Caco-2 (cell line): ENCODE results near the gene LGALS4. TPM values are rescaled to one million over a fixed set of nuclear protein-coding genes. Genes with fewer than 3 reads are reported as not detected.
"Not testable (repeated sequence)": the region's sequence is repeated elsewhere in the genome, so short reads cannot be mapped to it uniquely, and the experiment has no call there.

Experiments
- BruUV-seq: library from RNA; stranded (reverse); fragments of 400-500 nt; replicated peaks from 2 replicates; lab custom pipeline; 2021; lab: Mats Ljungman, UMichigan
- CTCF ChIA-PET: fragments of 300-600 bp; sonication (Branson Sonifier 250); formaldehyde crosslinking; loops from one replicate; lab custom pipeline; 2022; ENCODE audit warnings: antibody characterized with exemption; lab: Charles Lee
- POLR2A ChIA-PET: fragments of 300-600 bp; sonication (Branson Sonifier 250); formaldehyde crosslinking; loops from one replicate; lab custom pipeline; 2022; ENCODE audit warnings: antibody characterized with exemption; lab: Charles Lee
- DNase-seq, 2 experiments: peaks; one replicate each; pipeline versions ENCODE4 v3.0.0 to v3.0.0-alpha.2; 2020 to 2022
- H3K27me3 ChIP-seq: replicated peaks from 2 replicates; pipeline ENCODE4 v1.6.0; 2011; ENCODE audit warnings: low read length; ENCODE audit not compliant: control insufficient read depth, insufficient read depth
- H3K36me3 ChIP-seq: 2 replicates; pipeline ENCODE4 v1.5.1; 2011; ENCODE audit warnings: low read length; ENCODE audit not compliant: control insufficient read depth, insufficient read depth
- H3K4me1 ChIP-seq: fragments of 250-450 bp; sonication (Bioruptor Pico); 2 replicates; pipeline ENCODE4 v1.5.1; 2020; ENCODE audit warnings: mild to moderate bottlenecking
- H3K4me3 ChIP-seq: 2 replicates; pipeline ENCODE4 v1.5.1; 2011; ENCODE audit warnings: low read depth, mild to moderate bottlenecking, control low read depth, low read length
- H3K9me3 ChIP-seq: fragments of 250-450 bp; sonication (Bioruptor Pico); 2 replicates; pipeline ENCODE4 v1.5.1; 2020; ENCODE audit warnings: mild to moderate bottlenecking, moderate library complexity
- H3K27ac Mint-ChIP-seq: one replicate; pipeline ENCODE4 v1.8.0; 2022; ENCODE audit warnings: mixed read lengths; ENCODE audit not compliant: unreplicated experiment
- H3K27me3 Mint-ChIP-seq: one replicate; pipeline ENCODE4 v1.8.0; 2022; ENCODE audit warnings: mixed read lengths; ENCODE audit not compliant: insufficient read depth, unreplicated experiment
- H3K36me3 Mint-ChIP-seq: one replicate; pipeline ENCODE4 v1.8.0; 2022; ENCODE audit warnings: mild to moderate bottlenecking, mixed read lengths; ENCODE audit not compliant: insufficient read depth, unreplicated experiment
- H3K4me1 Mint-ChIP-seq: one replicate; pipeline ENCODE4 v1.8.0; 2022; ENCODE audit warnings: low read depth, mixed read lengths; ENCODE audit not compliant: unreplicated experiment
- H3K4me3 Mint-ChIP-seq: one replicate; pipeline ENCODE4 v1.8.0; 2022; ENCODE audit warnings: mild to moderate bottlenecking, moderate library complexity, mixed read lengths; ENCODE audit not compliant: unreplicated experiment
- H3K9me3 Mint-ChIP-seq: one replicate; pipeline ENCODE4 v1.8.0; 2022; ENCODE audit warnings: mixed read lengths; ENCODE audit not compliant: unreplicated experiment
- CTCF ChIP-seq, 2 experiments: fragments of 200-600 bp in 1 of 2; IDR thresholded peaks; 1 replicate in 1 of 2; 2 replicates in 1 of 2; pipeline versions ENCODE4 v1.5.1 to v1.8.0; 2011 to 2022; ENCODE audit warnings: antibody characterized with exemption in 1 of 2, control low read depth in 1 of 2, inconsistent platforms in 1 of 2, low read depth in 1 of 2, low read length in 1 of 2, mild to moderate bottlenecking in 1 of 2, moderate library complexity in 1 of 2; ENCODE audit not compliant: insufficient read depth in 1 of 2, severe bottlenecking in 1 of 2, unreplicated experiment in 1 of 2
- intact Hi-C: fragments of 100-400 bp; cut with micrococcal nuclease; formaldehyde crosslinking; loops from one replicate; pipeline ENCODE4 v1.10.0; 2022; ENCODE audit not compliant: unreplicated experiment
- total RNA-seq: library from RNA; stranded (reverse); gene quantifications from 2 replicates; pipeline ENCODE4 v1.2.3, GENCODE V29; 2022

LGALS4 gene
- total RNA-seq, 1 experiment from 2014 or later: 2.2 TPM

DNA sequence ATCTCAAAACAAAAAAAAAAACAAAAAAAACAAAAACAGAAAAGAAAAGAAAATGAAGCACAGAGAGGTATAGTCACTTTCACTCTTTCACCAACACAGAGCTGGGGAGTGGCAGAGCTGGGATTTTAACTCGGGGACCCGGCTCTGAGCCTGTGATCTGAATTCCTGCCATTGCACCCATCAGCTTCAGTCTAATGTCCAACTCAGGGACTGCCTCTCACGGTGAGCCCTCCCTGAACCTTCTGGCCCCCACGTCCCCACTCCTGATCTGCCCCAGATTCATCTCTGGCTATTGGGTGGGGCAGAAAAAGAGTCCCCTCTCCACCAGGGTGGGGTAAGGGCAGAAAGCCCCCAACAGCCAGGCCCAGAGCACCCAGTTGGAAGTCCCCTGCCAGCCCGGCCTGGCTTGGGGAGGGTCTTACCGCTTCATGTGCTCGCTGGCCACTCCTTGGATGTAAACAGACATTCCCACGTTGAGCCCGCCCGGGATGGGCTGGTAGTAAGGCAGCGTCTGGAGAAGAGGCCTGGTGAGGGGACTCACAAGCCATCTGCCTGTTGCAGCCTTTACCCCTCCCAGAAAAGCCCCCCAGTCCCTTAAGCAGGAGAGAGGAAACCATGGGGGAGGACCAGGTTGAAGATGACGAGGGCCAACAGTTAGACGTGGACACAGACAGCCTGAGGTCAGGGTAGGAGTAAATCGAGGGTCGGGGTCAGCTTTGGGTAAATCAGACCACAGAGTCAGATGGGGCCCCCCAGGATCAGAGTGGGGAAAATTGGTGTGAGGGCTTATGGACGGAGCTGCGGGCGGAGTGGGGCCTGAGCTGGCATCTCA, 520 bp downstream of the LGALS4 start:
- Mint-ChIP-seq H3K27me3 (no peaks in the 10 kb centered on the region), H3K9me3 (peaks cover 10% of the 10 kb centered on the region), H3K4me1 (peaks cover 32% of the 10 kb centered on the region), H3K36me3 (peaks cover 19% of the 10 kb centered on the region), H3K27ac (peak overlapping the region; percentile 30), H3K4me3 (no peak overlapping the region)
- DNase-seq: no peak
- Histone ChIP-seq H3K9me3 (no peaks in the 10 kb centered on the region), H3K27me3 (no peaks in the 10 kb centered on the region), H3K4me1 (peaks cover 27% of the 10 kb centered on the region), H3K4me3 (no peak overlapping the region), H3K36me3 (0 out of 2 replicates have a peak, but pooled peaks cover 4% of the 10 kb centered on the region)
- no peak for TF ChIP-seq CTCF (IDR thresholded peaks at IDR 0.05; ENCODE audit: insufficient read depth in 1 of 2, low read depth in 1 of 2, low read length in 1 of 2, severe bottlenecking in 1 of 2, unreplicated experiment in 1 of 2)
- intact Hi-C loops: no loop called here
- CTCF ChIA-PET: interaction anchor here (0.6 kb wide), 1 partner anchor 28 kb away, joined by 5 read pairs; no protein-coding TSS in a partner anchor
- BruUV-seq: no TSS peak
- POLR2A ChIA-PET: interaction anchor here (0.9 kb wide), 1 partner anchor 10 kb away, joined by 3 read pairs; no protein-coding TSS in a partner anchor

GRCh38 chr19:38809592-38810252, 3.0 kb downstream of the LGALS4 start:
- H3K4me3 ChIP-seq: no peak overlapping the region
- no peak for DNase-seq
- H3K9me3 Mint-ChIP-seq: peaks cover 10% of the 10 kb centered on the region
- ChIA-PET CTCF (no interaction called here), POLR2A (interaction anchor here (0.6 kb wide), 1 partner anchor 22 kb away, joined by 4 read pairs; the partner anchor contains the start of gene ECH1)
- peaks cover 28% of the 10 kb centered on the region for H3K4me1 Mint-ChIP-seq
- no peaks in the 10 kb centered on the region for H3K27me3 ChIP-seq
- no peaks in the 10 kb centered on the region for H3K36me3 ChIP-seq
- no peaks in the 10 kb centered on the region for H3K9me3 ChIP-seq
- no peak overlapping the region for H3K27ac Mint-ChIP-seq
- TF ChIP-seq CTCF (IDR thresholded peaks at IDR 0.05; ENCODE audit: insufficient read depth in 1 of 2, low read depth in 1 of 2, low read length in 1 of 2, severe bottlenecking in 1 of 2, unreplicated experiment in 1 of 2): no peak
- H3K36me3 Mint-ChIP-seq: peaks cover 6% of the 10 kb centered on the region
- H3K4me1 ChIP-seq: peaks cover 16% of the 10 kb centered on the region
- no TSS peak for BruUV-seq
- intact Hi-C loops: no loop called here
- peak overlapping the region; percentile 11 for H3K4me3 Mint-ChIP-seq
- H3K27me3 Mint-ChIP-seq: no peaks in the 10 kb centered on the region

DNA sequence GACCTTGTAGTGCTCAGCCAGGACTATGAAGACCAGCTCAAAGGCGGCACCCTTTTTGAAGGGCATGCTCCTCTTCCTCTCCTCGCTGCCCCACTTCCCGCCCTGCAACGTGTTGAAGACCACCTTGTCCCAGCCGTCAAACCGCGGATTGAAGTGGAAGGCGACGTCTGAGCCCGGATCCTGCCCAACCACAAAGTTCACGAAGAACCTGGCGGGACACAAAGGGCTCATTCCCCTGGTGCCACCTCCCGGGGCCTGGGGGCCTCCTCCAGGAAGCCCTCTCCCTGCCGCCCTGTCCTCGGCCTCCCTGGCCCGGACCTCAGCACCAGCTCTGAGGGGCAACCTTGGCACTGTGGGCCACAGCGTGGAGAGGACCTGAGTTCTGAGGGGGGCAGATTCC, 4.0 kb downstream of the LGALS4 start:
- H3K9me3 Mint-ChIP-seq: peaks cover 10% of the 10 kb centered on the region
- H3K4me1 Mint-ChIP-seq: peaks cover 28% of the 10 kb centered on the region
- CTCF ChIA-PET: no interaction called here
- Histone ChIP-seq H3K4me1 (peaks cover 16% of the 10 kb centered on the region), H3K4me3 (no peak overlapping the region), H3K27me3 (no peaks in the 10 kb centered on the region), H3K9me3 (no peaks in the 10 kb centered on the region), H3K36me3 (no peaks in the 10 kb centered on the region)
- DNase-seq: no peak
- intact Hi-C loops: no loop called here
- POLR2A ChIA-PET: no interaction called here
- BruUV-seq: no TSS peak
- no peak overlapping the region for H3K27ac Mint-ChIP-seq
- H3K27me3 Mint-ChIP-seq: no peaks in the 10 kb centered on the region
- no peak for TF ChIP-seq CTCF (IDR thresholded peaks at IDR 0.05; ENCODE audit: insufficient read depth in 1 of 2, low read depth in 1 of 2, low read length in 1 of 2, severe bottlenecking in 1 of 2, unreplicated experiment in 1 of 2)
- H3K36me3 Mint-ChIP-seq: peaks cover 5% of the 10 kb centered on the region
- no peak overlapping the region for H3K4me3 Mint-ChIP-seq

- Mint-ChIP-seq H3K4me3 (peak overlapping the region; percentile 21), H3K27ac (peak overlapping the region; percentile 74), H3K4me1 (peaks cover 26% of the 10 kb centered on the region)
- POLR2A ChIA-PET: interaction anchor here (0.6 kb wide), 3 partner anchors 12 to 486 kb away, joined by 3 to 9 read pairs (median 5); no protein-coding TSS in a partner anchor
- H3K36me3 Mint-ChIP-seq, H3K36me3 ChIP-seq, BruUV-seq, H3K4me3 ChIP-seq, H3K27me3 Mint-ChIP-seq, CTCF ChIA-PET, H3K27me3 ChIP-seq, H3K9me3 ChIP-seq, H3K9me3 Mint-ChIP-seq, intact Hi-C loops: not testable (repeated sequence)
- DNase-seq: peak; percentile 60 to 82
- peaks cover 16% of the 10 kb centered on the region for H3K4me1 ChIP-seq
Measured at GRCh38 chr19:38807374-38808098, 5.2 kb downstream of the LGALS4 start.
